Neural cell (in vitro differentiated cells): Measurements from ENCODE around the gene PDLIM1.

Experiments used
- CTCF ChIP-seq: fragments of 450-650 bp; IDR thresholded peaks from 2 replicates; pipeline ENCODE4 v1.5.1; 2014; ENCODE audit warnings: antibody characterized with exemption, mild to moderate bottlenecking, moderate library complexity; ENCODE audit not compliant: poor library complexity, severe bottlenecking
- EP300 ChIP-seq: fragments of 450-650 bp; conservative IDR thresholded peaks from 2 replicates; pipeline ENCODE4 v1.6.1; 2014; ENCODE audit warnings: antibody characterized with exemption, mild to moderate bottlenecking, moderate library complexity; ENCODE audit not compliant: poor library complexity, severe bottlenecking
- EZH2 ChIP-seq: fragments of 200-600, 300-800 bp; shearing (Covaris generic), sonication (generic); IDR thresholded peaks from 2 replicates; pipeline ENCODE4 v1.6.1; 2014; ENCODE audit warnings: antibody characterized with exemption, low read length, borderline replicate concordance, mild to moderate bottlenecking; ENCODE audit not compliant: insufficient read depth, poor library complexity, severe bottlenecking
- MXI1 ChIP-seq: fragments of 450-650 bp; conservative IDR thresholded peaks from 2 replicates; pipeline ENCODE4 v1.6.1; 2014; ENCODE audit warnings: antibody characterized with exemption, mild to moderate bottlenecking; ENCODE audit not compliant: poor library complexity, severe bottlenecking
- POLR2AphosphoS5 ChIP-seq: IDR thresholded peaks from 2 replicates; pipeline ENCODE4 v1.6.1; 2012
- RAD21 ChIP-seq: fragments of 450-650 bp; conservative IDR thresholded peaks from 2 replicates; pipeline ENCODE4 v1.6.1; 2014; ENCODE audit warnings: antibody characterized with exemption, mild to moderate bottlenecking, moderate library complexity
- REST ChIP-seq: IDR thresholded peaks from 2 replicates; pipeline ENCODE4 v1.6.1; 2012; ENCODE audit warnings: borderline replicate concordance
- SMC3 ChIP-seq: fragments of 450-650 bp; conservative IDR thresholded peaks from 2 replicates; pipeline ENCODE4 v1.6.1; 2014; ENCODE audit warnings: antibody characterized with exemption, mild to moderate bottlenecking, moderate library complexity; ENCODE audit not compliant: poor library complexity
- TAF1 ChIP-seq: IDR thresholded peaks from 2 replicates; pipeline ENCODE4 v1.6.1; 2012; ENCODE audit warnings: low read depth

DNA sequence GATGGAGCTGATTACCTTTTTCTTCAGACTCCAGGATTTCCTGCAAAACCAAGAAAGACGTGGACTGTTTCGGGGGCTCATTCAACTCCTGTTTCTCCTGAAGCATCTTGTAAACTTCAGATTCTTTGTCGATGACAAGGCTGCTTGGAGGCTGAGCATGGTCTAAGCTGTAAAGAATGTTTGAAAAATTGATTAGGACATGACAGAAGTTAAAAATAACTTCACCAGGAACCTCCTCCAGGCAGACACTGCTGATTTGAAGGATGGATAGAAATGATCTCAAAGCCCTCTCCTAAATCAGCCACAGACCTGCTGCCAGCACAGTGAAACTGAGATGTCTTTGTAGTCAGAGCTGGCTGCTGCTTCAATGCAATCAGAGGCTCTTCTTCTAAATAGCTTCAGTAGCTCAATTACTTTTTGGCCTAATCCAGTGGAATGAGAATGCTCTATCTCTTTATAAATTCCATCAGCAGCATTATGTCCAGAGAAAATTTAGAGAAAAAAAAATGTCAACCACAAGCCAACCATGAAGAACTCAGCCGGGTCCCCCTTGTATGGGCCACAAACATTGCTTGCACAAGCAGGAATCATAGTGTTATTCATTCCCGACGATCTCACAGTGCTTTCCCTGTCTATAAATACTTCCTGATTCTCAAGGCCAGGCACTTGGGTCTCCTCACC lies 43.5 kb downstream of the PDLIM1 start:
- TF ChIP-seq CTCF (no peak), EP300 (no peak), EZH2 (no peak), TAF1 (no peak), POLR2AphosphoS5 (no peak), SMC3 (no peak), RAD21 (no peak), REST (no peak), MXI1 (no peak)
